IMR-90 (cell line): ENCODE measurements around the gene RNF19B. TPM values are rescaled to one million over a fixed set of nuclear protein-coding genes. Genes with fewer than 3 reads are reported as not detected.

ENCODE experiments used
- ATAC-seq: fragments of 200-7000 bp; cut with Tn5 transposase; 2 replicates; pipeline ENCODE4 v1.9.1; 2020; ENCODE audit warnings: low read depth, mild to moderate bottlenecking, moderate library complexity
- BruUV-seq: library from RNA; stranded (reverse); fragments of 400-500 nt; replicated peaks from 2 replicates; lab custom pipeline; 2021; lab: Mats Ljungman, UMichigan
- CTCF ChIA-PET: fragments of 300-600 bp; formaldehyde crosslinking; extraction: SDS; loops from one replicate; lab custom pipeline; 2021; ENCODE audit warnings: antibody characterized with exemption; lab: Yijun Ruan, JAX
- POLR2A ChIA-PET: fragments of 300-600 bp; sonication (Branson Sonifier 250); formaldehyde crosslinking; loops from one replicate; lab custom pipeline; 2022; ENCODE audit warnings: antibody characterized with exemption; ENCODE audit not compliant: unreplicated experiment; lab: Charles Lee
- DNase-seq: peaks from one replicate; pipeline ENCODE4 v3.0.0; 2013
- H2AFZ ChIP-seq: replicated peaks from 2 replicates; pipeline ENCODE3; 2013; ENCODE audit warnings: low read length, mild to moderate bottlenecking; ENCODE audit not compliant: poor library complexity
- H2AK5ac ChIP-seq: 2 replicates; pipeline ENCODE4 v1.6.1; 2013; ENCODE audit warnings: low read depth, low read length, inconsistent platforms
- H2AK9ac ChIP-seq: replicated peaks from 2 replicates; pipeline ENCODE3; 2013; ENCODE audit warnings: mild to moderate bottlenecking, low read depth, low read length, moderate library complexity; ENCODE audit not compliant: poor library complexity
- H2BK120ac ChIP-seq: 2 replicates; pipeline ENCODE4 v1.6.1; 2013; ENCODE audit warnings: low read depth, low read length, inconsistent platforms
- H2BK15ac ChIP-seq: 3 replicates; pipeline ENCODE4 v1.6.1; 2013; ENCODE audit warnings: low read depth, low read length, inconsistent platforms
- H2BK20ac ChIP-seq: 2 replicates; pipeline ENCODE4 v1.6.1; 2013; ENCODE audit warnings: low read depth, mild to moderate bottlenecking, inconsistent platforms, low read length, moderate library complexity
- H2BK5ac ChIP-seq: 2 replicates; pipeline ENCODE4 v1.6.1; 2013; ENCODE audit warnings: mild to moderate bottlenecking, low read depth, low read length, inconsistent platforms; ENCODE audit not compliant: poor library complexity, severe bottlenecking
- H3K14ac ChIP-seq: replicated peaks from 2 replicates; pipeline ENCODE4 v1.6.1; 2013; ENCODE audit warnings: low read depth, low read length, inconsistent platforms
- H3K18ac ChIP-seq: 2 replicates; pipeline ENCODE4 v1.6.1; 2013; ENCODE audit warnings: low read depth, low read length, control low read depth
- H3K23ac ChIP-seq: 2 replicates; pipeline ENCODE4 v1.6.1; 2013; ENCODE audit warnings: low read depth, low read length, inconsistent platforms
- H3K27ac ChIP-seq: 2 replicates; pipeline ENCODE4 v1.5.1; 2013; ENCODE audit warnings: mild to moderate bottlenecking, control low read depth, low read length; ENCODE audit not compliant: insufficient read depth
- H3K27me3 ChIP-seq: 2 replicates; pipeline ENCODE4 v1.6.1; 2013; ENCODE audit warnings: low read length; ENCODE audit not compliant: control insufficient read depth, insufficient read depth
- H3K36me3 ChIP-seq: 2 replicates; pipeline ENCODE4 v1.6.1; 2013; ENCODE audit warnings: low read length, mixed read lengths; ENCODE audit not compliant: control insufficient read depth, insufficient read depth
- H3K4ac ChIP-seq: 2 replicates; pipeline ENCODE4 v1.6.1; 2013; ENCODE audit warnings: low read depth, low read length, inconsistent platforms
- H3K4me1 ChIP-seq: 2 replicates; pipeline ENCODE4 v1.6.1; 2013; ENCODE audit warnings: low read length, mixed read lengths; ENCODE audit not compliant: control insufficient read depth, insufficient read depth
- H3K4me2 ChIP-seq: 2 replicates; pipeline ENCODE4 v1.6.1; 2013; ENCODE audit warnings: low read depth, mild to moderate bottlenecking, control low read depth, low read length, moderate library complexity
- H3K4me3 ChIP-seq: 2 replicates; pipeline ENCODE4 v1.5.1; 2013; ENCODE audit warnings: low read depth, mild to moderate bottlenecking, control low read depth, low read length, moderate library complexity; ENCODE audit not compliant: insufficient read depth
- H3K56ac ChIP-seq: 2 replicates; pipeline ENCODE4 v1.6.1; 2013; ENCODE audit warnings: low read length, inconsistent platforms; ENCODE audit not compliant: insufficient read depth; ENCODE audit errors: extremely low read depth
- H3K79me1 ChIP-seq, 2 experiments: 2 replicates each; pipeline ENCODE4 v1.6.1; 2013; ENCODE audit warnings: low read length in 2 of 2, inconsistent platforms in 1 of 2, low read depth in 1 of 2
- H3K9ac ChIP-seq: 2 replicates; pipeline ENCODE4 v1.6.1; 2013; ENCODE audit warnings: low read depth, low read length, control low read depth
- H3K9me1 ChIP-seq: 2 replicates; pipeline ENCODE4 v1.6.1; 2013; ENCODE audit warnings: low read length, inconsistent platforms; ENCODE audit not compliant: insufficient read depth
- H3K9me3 ChIP-seq: 2 replicates; pipeline ENCODE4 v1.6.1; 2013; ENCODE audit warnings: low read length; ENCODE audit not compliant: control insufficient read depth, insufficient read depth
- H4K20me1 ChIP-seq: 2 replicates; pipeline ENCODE4 v1.6.1; 2013; ENCODE audit warnings: low read length, inconsistent platforms; ENCODE audit not compliant: insufficient read depth
- H4K5ac ChIP-seq: 2 replicates; pipeline ENCODE4 v1.6.1; 2013; ENCODE audit warnings: mild to moderate bottlenecking, low read depth, low read length, control low read depth
- H4K8ac ChIP-seq, 2 experiments: 2 replicates each; pipeline ENCODE4 v1.6.1; 2013; ENCODE audit warnings: low read depth in 2 of 2, low read length in 2 of 2, control low read depth in 1 of 2, inconsistent platforms in 1 of 2
- H4K91ac ChIP-seq: 2 replicates; pipeline ENCODE4 v1.6.1; 2013; ENCODE audit warnings: low read depth, low read length, inconsistent platforms; ENCODE audit not compliant: insufficient read depth
- BHLHE40 ChIP-seq: fragments of 150-350 bp; IDR thresholded peaks from 2 replicates; pipeline ENCODE4 v1.6.1; 2016; ENCODE audit warnings: mild to moderate bottlenecking, low read depth, low read length
- CEBPB ChIP-seq: IDR thresholded peaks from 2 replicates; pipeline ENCODE4 v1.6.1; 2012; ENCODE audit warnings: low read depth, low read length, improper control_type of control experiment
- CHD1 ChIP-seq: IDR thresholded peaks from 2 replicates; pipeline ENCODE4 v1.6.1; 2012; ENCODE audit warnings: low read depth, low read length, improper control_type of control experiment
- FOS ChIP-seq: fragments of 150-350 bp; IDR thresholded peaks from 2 replicates; pipeline ENCODE4 v1.6.1; 2016; ENCODE audit warnings: low read depth, low read length
- MAFK ChIP-seq: IDR thresholded peaks from 2 replicates; pipeline ENCODE4 v1.6.1; 2012; ENCODE audit warnings: low read depth, low read length, improper control_type of control experiment
- MAZ ChIP-seq: IDR thresholded peaks from 2 replicates; pipeline ENCODE4 v1.6.1; 2012; ENCODE audit warnings: low read depth, mild to moderate bottlenecking, low read length, improper control_type of control experiment, moderate library complexity, borderline replicate concordance
- MXI1 ChIP-seq: IDR thresholded peaks from 2 replicates; pipeline ENCODE4 v1.6.1; 2012; ENCODE audit warnings: low read depth, mild to moderate bottlenecking, low read length, moderate library complexity, borderline replicate concordance
- NFE2L2 ChIP-seq: fragments of 150-350 bp; IDR thresholded peaks from 2 replicates; pipeline ENCODE4 v1.6.1; 2016; ENCODE audit warnings: low read depth, mild to moderate bottlenecking, low read length
- POLR2A ChIP-seq: IDR thresholded peaks from 2 replicates; pipeline ENCODE4 v1.6.1; 2012; ENCODE audit warnings: mild to moderate bottlenecking, low read depth, low read length
- RAD21 ChIP-seq: IDR thresholded peaks from 2 replicates; pipeline ENCODE4 v1.6.1; 2012; ENCODE audit warnings: low read length, improper control_type of control experiment
- RCOR1 ChIP-seq: IDR thresholded peaks from 2 replicates; pipeline ENCODE4 v1.6.1; 2012; ENCODE audit warnings: mild to moderate bottlenecking, low read length, improper control_type of control experiment; ENCODE audit not compliant: insufficient replicate concordance
- RFX5 ChIP-seq: IDR thresholded peaks from 2 replicates; pipeline ENCODE4 v1.8.0; 2012; ENCODE audit warnings: low read depth, mild to moderate bottlenecking, low read length, moderate library complexity
- SMC3 ChIP-seq: fragments of 150-350 bp; IDR thresholded peaks from 2 replicates; pipeline ENCODE4 v1.6.1; 2016; ENCODE audit warnings: low read depth, mild to moderate bottlenecking, antibody characterized with exemption, low read length, moderate library complexity
- WGBS, 2 experiments: methylation state at CpG; one replicate each; pipeline versions ENCODE4 v1.1.5 to v1.1.7; 2013; ENCODE audit warnings: missing lambda C conversion rate in 2 of 2; ENCODE audit not compliant: insufficient read length in 1 of 2; ENCODE audit errors: extremely low coverage in 2 of 2; 5-methylcytosine and 5-hydroxymethylcytosine counted together
- dilution Hi-C: fragments of 300-500 bp; cut with HindIII; formaldehyde crosslinking; loops from one replicate; pipeline ENCODE4 v1.14.3; 2018; ENCODE audit warnings: low sequenced_read_pairs; ENCODE audit not compliant: unreplicated experiment
- in situ Hi-C: fragments of 300-500 bp; cut with MboI; formaldehyde crosslinking; loops from 3 replicates; pipeline ENCODE4 v1.14.3; 2019; ENCODE audit warnings: low sequenced_read_pairs, inconsistent platforms, mixed read lengths
- intact Hi-C: fragments of 100-400 bp; cut with micrococcal nuclease; formaldehyde crosslinking; loops from 2 replicates; pipeline ENCODE4 v1.10.0; 2022
- polyA plus RNA-seq, 3 experiments: library from polyadenylated mRNA; depleted of rRNA; stranded (reverse); fragments of >200 nt; gene quantifications; 2 replicates each; pipeline ENCODE4 v1.2.3, GENCODE V29; 2012; ENCODE audit warnings: low replicate concordance in 1 of 3
- total RNA-seq: library from RNA; depleted of rRNA; stranded (reverse); fragments of >200 nt; gene quantifications from 2 replicates; pipeline ENCODE4 v1.2.3, GENCODE V29; 2012
- TF ChIP-seq, protein P1 (sequence below): fragments of 150-350 bp; IDR thresholded peaks from 2 replicates; pipeline ENCODE4 v1.6.1; 2017; ENCODE audit warnings: mild to moderate bottlenecking, antibody characterized with exemption, low read length, low read depth
- TF ChIP-seq, protein P2 (sequence below): fragments of 150-350 bp; IDR thresholded peaks from 2 replicates; pipeline ENCODE4 v1.6.1; 2016; ENCODE audit warnings: low read depth, mild to moderate bottlenecking, low read length, moderate library complexity, borderline replicate concordance
- TF ChIP-seq, protein P3 (sequence below): conservative IDR thresholded peaks from 2 replicates; pipeline ENCODE4 v1.5.1; 2012; ENCODE audit warnings: mild to moderate bottlenecking, low read depth, low read length, improper control_type of control experiment

Gene RNF19B
- total and polyA plus RNA-seq, 2 of the 4 experiments (the other 2 are of a cell fraction), result 10.0 to 11.6 TPM

DNA sequence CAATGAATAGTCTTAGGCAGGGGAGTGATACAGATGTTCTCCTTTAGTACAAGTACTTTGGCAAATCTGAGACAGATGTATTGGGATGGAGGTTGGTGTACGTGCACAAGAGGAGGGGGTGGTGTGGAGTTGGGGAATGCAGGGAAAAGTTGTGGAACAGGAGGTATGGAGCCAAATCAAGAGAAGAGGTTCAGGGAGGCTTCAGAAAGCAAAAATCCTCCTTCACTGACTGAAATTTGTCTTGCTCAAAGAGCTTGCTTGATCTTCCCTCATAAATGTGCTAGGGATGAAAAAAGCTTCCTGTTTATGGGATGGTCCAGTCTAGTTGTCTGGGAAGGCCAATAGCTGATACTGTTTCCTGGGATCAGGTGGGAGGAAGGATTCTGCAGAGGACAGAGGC lies 5.8 kb downstream of the RNF19B start:
- in situ Hi-C loops (no loop called here), intact Hi-C loops (no loop called here), dilution Hi-C loops (no loop called here)
- Histone ChIP-seq H3K4me2 (no peak overlapping the region), H3K18ac (no peak overlapping the region), H2AK9ac (no peak overlapping the region), H2AK5ac (no peak overlapping the region), H3K27ac (no peak overlapping the region), H3K9ac (no peak overlapping the region), H2BK5ac (no peak overlapping the region), H3K23ac (no peak overlapping the region), H3K14ac (no peak overlapping the region), H2AFZ (no peak overlapping the region), H2BK15ac (no peak overlapping the region), H3K9me1 (peaks cover 11% of the 10 kb centered on the region), H3K9me3 (no peaks in the 10 kb centered on the region), H4K8ac (no peak overlapping the region), H3K4me1 (peaks cover 10% of the 10 kb centered on the region), H4K20me1 (peaks cover 28% of the 10 kb centered on the region), H3K79me1 (peaks cover 41 to 67% of the 10 kb centered on the region in 2 experiments), H3K27me3 (no peaks in the 10 kb centered on the region), H4K5ac (no peak overlapping the region), H2BK20ac (no peak overlapping the region), H4K91ac (no peak overlapping the region), H2BK120ac (no peak overlapping the region), H3K4me3 (no peak overlapping the region), H3K4ac (no peak overlapping the region), H3K56ac (no peak overlapping the region), H3K36me3 (no peaks in the 10 kb centered on the region)
- BruUV-seq, result no TSS peak
- WGBS, 2 experiments, result 100% methylated on average over 1 of the region's 1 CpG; no CpG with 5 or more reads in 1 of the 2 experiments
- CTCF ChIA-PET, result interaction anchor here (0.7 kb wide), 1 partner anchor 114 kb away, joined by 4 read pairs; no protein-coding TSS in a partner anchor
- POLR2A ChIA-PET, result no interaction called here
- ATAC-seq (no peak), DNase-seq (no peak)
- TF ChIP-seq MXI1 (no peak), RAD21 (no peak), RCOR1 (no peak), MAZ (no peak), NFE2L2 (no peak), MAFK (no peak), BHLHE40 (no peak), CHD1 (no peak), POLR2A (no peak), CEBPB (no peak), FOS (no peak), RFX5 (no peak), SMC3 (no peak)
- TF ChIP-seq, protein P1, sequence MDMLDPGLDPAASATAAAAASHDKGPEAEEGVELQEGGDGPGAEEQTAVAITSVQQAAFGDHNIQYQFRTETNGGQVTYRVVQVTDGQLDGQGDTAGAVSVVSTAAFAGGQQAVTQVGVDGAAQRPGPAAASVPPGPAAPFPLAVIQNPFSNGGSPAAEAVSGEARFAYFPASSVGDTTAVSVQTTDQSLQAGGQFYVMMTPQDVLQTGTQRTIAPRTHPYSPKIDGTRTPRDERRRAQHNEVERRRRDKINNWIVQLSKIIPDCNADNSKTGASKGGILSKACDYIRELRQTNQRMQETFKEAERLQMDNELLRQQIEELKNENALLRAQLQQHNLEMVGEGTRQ, result no peak
- TF ChIP-seq, protein P2, sequence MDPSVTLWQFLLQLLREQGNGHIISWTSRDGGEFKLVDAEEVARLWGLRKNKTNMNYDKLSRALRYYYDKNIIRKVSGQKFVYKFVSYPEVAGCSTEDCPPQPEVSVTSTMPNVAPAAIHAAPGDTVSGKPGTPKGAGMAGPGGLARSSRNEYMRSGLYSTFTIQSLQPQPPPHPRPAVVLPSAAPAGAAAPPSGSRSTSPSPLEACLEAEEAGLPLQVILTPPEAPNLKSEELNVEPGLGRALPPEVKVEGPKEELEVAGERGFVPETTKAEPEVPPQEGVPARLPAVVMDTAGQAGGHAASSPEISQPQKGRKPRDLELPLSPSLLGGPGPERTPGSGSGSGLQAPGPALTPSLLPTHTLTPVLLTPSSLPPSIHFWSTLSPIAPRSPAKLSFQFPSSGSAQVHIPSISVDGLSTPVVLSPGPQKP, result no peak
- TF ChIP-seq, protein P3, sequence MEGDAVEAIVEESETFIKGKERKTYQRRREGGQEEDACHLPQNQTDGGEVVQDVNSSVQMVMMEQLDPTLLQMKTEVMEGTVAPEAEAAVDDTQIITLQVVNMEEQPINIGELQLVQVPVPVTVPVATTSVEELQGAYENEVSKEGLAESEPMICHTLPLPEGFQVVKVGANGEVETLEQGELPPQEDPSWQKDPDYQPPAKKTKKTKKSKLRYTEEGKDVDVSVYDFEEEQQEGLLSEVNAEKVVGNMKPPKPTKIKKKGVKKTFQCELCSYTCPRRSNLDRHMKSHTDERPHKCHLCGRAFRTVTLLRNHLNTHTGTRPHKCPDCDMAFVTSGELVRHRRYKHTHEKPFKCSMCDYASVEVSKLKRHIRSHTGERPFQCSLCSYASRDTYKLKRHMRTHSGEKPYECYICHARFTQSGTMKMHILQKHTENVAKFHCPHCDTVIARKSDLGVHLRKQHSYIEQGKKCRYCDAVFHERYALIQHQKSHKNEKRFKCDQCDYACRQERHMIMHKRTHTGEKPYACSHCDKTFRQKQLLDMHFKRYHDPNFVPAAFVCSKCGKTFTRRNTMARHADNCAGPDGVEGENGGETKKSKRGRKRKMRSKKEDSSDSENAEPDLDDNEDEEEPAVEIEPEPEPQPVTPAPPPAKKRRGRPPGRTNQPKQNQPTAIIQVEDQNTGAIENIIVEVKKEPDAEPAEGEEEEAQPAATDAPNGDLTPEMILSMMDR, result no peak
